HepG2 (cell line): ENCODE data around the gene LIMCH1. TPM values are rescaled to one million over a fixed set of nuclear protein-coding genes. Genes with fewer than 3 reads are reported as not detected.

Experiments used
- ATAC-seq: fragments of 200-7000 bp; cut with Tn5 transposase; 3 replicates; pipeline ENCODE4 v1.9.1; 2020; ENCODE audit warnings: mild to moderate bottlenecking, moderate library complexity
- BruUV-seq: library from RNA; stranded (reverse); fragments of 400-500 nt; replicated peaks from 2 replicates; lab custom pipeline; 2021; lab: Mats Ljungman, UMichigan
- CTCF ChIA-PET: fragments of 300-600 bp; formaldehyde crosslinking; extraction: SDS; loops from one replicate; lab custom pipeline; 2021; ENCODE audit warnings: low total read pairs, inconsistent platforms, low intra/inter-chr PET ratio; lab: Yijun Ruan, JAX
- POLR2A ChIA-PET: fragments of 350-600 bp; sonication (Branson Sonifier 250); formaldehyde crosslinking; loops from one replicate; lab custom pipeline; 2020; ENCODE audit warnings: antibody characterized with exemption, inconsistent platforms; lab: Yijun Ruan, JAX
- DNase-seq: peaks from one replicate; pipeline ENCODE4 v3.0.0-alpha.2; 2015; ENCODE audit warnings: low spot score
- FAIRE-seq: peaks from 3 replicates; lab custom pipeline; 2011; peaks lifted over from hg19 to GRCh38; lab: Jason Lieb, UNC
- H2AFZ ChIP-seq: one replicate; pipeline ENCODE4 v1.6.1; 2011; ENCODE audit warnings: low read length, inconsistent platforms
- H3K27ac ChIP-seq: fragments of 300-600 bp; 3 replicates; pipeline ENCODE4 v1.8.0; 2011; ENCODE audit warnings: mixed run types, mild to moderate bottlenecking, mixed read lengths, low read length, inconsistent platforms; ENCODE audit not compliant: insufficient read depth; ENCODE audit errors: extremely low read length
- H3K27me3 ChIP-seq, 2 experiments: fragments of 200-600 bp in 1 of 2; 2 replicates in 1 of 2; 3 replicates in 1 of 2; pipeline versions ENCODE4 v1.6.0 to v1.8.0; 2011; ENCODE audit warnings: low read length in 2 of 2, mild to moderate bottlenecking in 2 of 2, moderate library complexity in 2 of 2, inconsistent platforms in 1 of 2; ENCODE audit not compliant: insufficient read depth in 2 of 2, control insufficient read depth in 1 of 2
- H3K36me3 ChIP-seq, 2 experiments: fragments of 200-600 bp in 1 of 2; replicated peaks in 1 of 2; 2 replicates in 1 of 2; 3 replicates in 1 of 2; pipeline versions ENCODE4 v1.5.1 to v1.8.0; 2011; ENCODE audit warnings: low read length in 2 of 2, inconsistent platforms in 1 of 2; ENCODE audit not compliant: insufficient read depth in 2 of 2, control insufficient read depth in 1 of 2
- H3K4me1 ChIP-seq: 2 replicates; pipeline ENCODE4 v1.5.1; 2012; ENCODE audit warnings: low read length, inconsistent platforms; ENCODE audit not compliant: insufficient read depth
- H3K4me2 ChIP-seq: 2 replicates; pipeline ENCODE4 v1.6.0; 2011; ENCODE audit warnings: low read depth, low read length, inconsistent platforms
- H3K4me3 ChIP-seq, 3 experiments: fragments of 200-600 bp in 1 of 3; sonication (generic), shearing (Covaris generic) in 1 of 3; replicated peaks in 1 of 3; 2 replicates each; pipeline ENCODE4 v1.5.1; 2011 to 2016; ENCODE audit warnings: low read length in 3 of 3, inconsistent platforms in 2 of 3, low read depth in 2 of 3, mild to moderate bottlenecking in 2 of 3, control low read depth in 1 of 3, mixed read lengths in 1 of 3; ENCODE audit not compliant: insufficient read depth in 1 of 3
- H3K79me2 ChIP-seq: one replicate; pipeline ENCODE4 v1.6.1; 2011; ENCODE audit warnings: low read length, inconsistent platforms; ENCODE audit not compliant: insufficient read depth
- H3K9ac ChIP-seq: 2 replicates; pipeline ENCODE4 v1.6.0; 2011; ENCODE audit warnings: mild to moderate bottlenecking, low read depth, low read length, inconsistent platforms; ENCODE audit not compliant: insufficient read depth
- H3K9me3 ChIP-seq: 2 replicates; pipeline ENCODE4 v1.5.1; 2012; ENCODE audit warnings: mild to moderate bottlenecking, low read length
- H4K20me1 ChIP-seq: 2 replicates; pipeline ENCODE4 v1.6.0; 2011; ENCODE audit warnings: inconsistent platforms, mild to moderate bottlenecking, low read length, moderate library complexity; ENCODE audit not compliant: insufficient read depth
- MIXL1 ChIP-seq: IDR thresholded peaks from 2 replicates; pipeline ENCODE4 v1.6.1; 2016
- MTF2 ChIP-seq: sonication (generic); formaldehyde crosslinking; IDR thresholded peaks from 2 replicates; pipeline ENCODE4 v1.5.0; 2020; ENCODE audit warnings: missing genetic modification reagents, borderline replicate concordance
- NCOA2 ChIP-seq: sonication (generic); formaldehyde crosslinking; IDR thresholded peaks from 2 replicates; pipeline ENCODE4 v1.8.0; 2022; ENCODE audit warnings: inconsistent platforms
- NONO ChIP-seq, 2 experiments: fragments of 450-650 bp in 1 of 2; sonication (generic) in 1 of 2; formaldehyde crosslinking in 1 of 2; IDR thresholded peaks in 1 of 2; conservative IDR thresholded peaks in 1 of 2; 2 replicates each; pipeline versions ENCODE4 v1.6.1 to v1.8.0; 2017 to 2022; ENCODE audit warnings: mild to moderate bottlenecking in 1 of 2, missing genetic modification reagents in 1 of 2, moderate library complexity in 1 of 2
- TBX3 ChIP-seq: fragments of 450-650 bp; IDR thresholded peaks from 2 replicates; pipeline ENCODE4 v1.6.1; 2017; ENCODE audit warnings: antibody characterized with exemption, mild to moderate bottlenecking, inconsistent platforms, borderline replicate concordance
- ZC3H13 ChIP-seq: sonication (generic); formaldehyde crosslinking; IDR thresholded peaks from 2 replicates; pipeline ENCODE4 v1.8.1; 2023; ENCODE audit warnings: mild to moderate bottlenecking, missing genetic modification reagents, moderate library complexity
- ZNF329 ChIP-seq: sonication (generic); formaldehyde crosslinking; IDR thresholded peaks from 2 replicates; pipeline ENCODE4 v1.9.0; 2021; ENCODE audit warnings: low read depth, mild to moderate bottlenecking, missing genetic modification reagents
- ZNF562 ChIP-seq: sonication (generic); formaldehyde crosslinking; IDR thresholded peaks from 2 replicates; pipeline ENCODE4 v1.8.0; 2022; ENCODE audit warnings: missing genetic modification reagents, borderline replicate concordance
- WGBS: methylation state at CpG from one replicate; pipeline ENCODE4 v1.1.6; 2017; ENCODE audit warnings: low lambda C conversion rate; 5-methylcytosine and 5-hydroxymethylcytosine counted together
- in situ Hi-C: cut with HindIII; loops from 2 replicates; pipeline ENCODE4 v1.10.0; 2017; ENCODE audit warnings: low pct_unique_long_range_greater_than_20kb; ENCODE audit not compliant: extremely low pct_ligation_motif_present
- intact Hi-C: fragments of 100-400 bp; cut with micrococcal nuclease; formaldehyde crosslinking; loops from one replicate; pipeline ENCODE4 v1.10.0; 2022; ENCODE audit not compliant: unreplicated experiment
- polyA plus RNA-seq, 8 experiments: library from polyadenylated mRNA; depleted of rRNA in 3 of 8; stranded (reverse) in 7 of 8; unstranded in 1 of 8; fragments of >200 nt; fragmentation: Illumina TruSeq in 4 of 8; extraction: Trizol in 4 of 8; gene quantifications; 2 replicates each; pipeline versions ENCODE4 v1.2.1 to v1.2.3, GENCODE V29; 2011 to 2016; ENCODE audit warnings: low read depth in 4 of 8, missing spikeins in 1 of 8, mixed read lengths in 1 of 8; ENCODE audit not compliant: insufficient read depth in 1 of 8
- total RNA-seq, 5 experiments: library from RNA; depleted of rRNA; stranded (reverse); fragments of >200 nt; fragmentation: Illumina TruSeq; extraction: Trizol; gene quantifications; 2 replicates each; pipeline ENCODE4 v1.2.3, GENCODE V29; 2016; ENCODE audit warnings: low read depth in 1 of 5
- TF ChIP-seq, protein P1 (sequence below): fragments of 450-650 bp; IDR thresholded peaks from 2 replicates; pipeline ENCODE4 v1.6.1; 2016

LIMCH1 gene
- total and polyA plus RNA-seq, 2 of the 13 experiments (the other 11 are each of a cell fraction or from before 2014, with no cell fraction given): 0.04 TPM; not detected in 1

- TF ChIP-seq ZNF329: no peak
- TF ChIP-seq NCOA2 (CRISPR knock-in tag): no peak
- TF ChIP-seq TBX3: no peak
- no peak for TF ChIP-seq MTF2 (CRISPR knock-in tag)
- no peak for TF ChIP-seq ZC3H13 (CRISPR knock-in tag)
- no peak for TF ChIP-seq ZNF562 (CRISPR knock-in tag)
- TF ChIP-seq, protein P1, sequence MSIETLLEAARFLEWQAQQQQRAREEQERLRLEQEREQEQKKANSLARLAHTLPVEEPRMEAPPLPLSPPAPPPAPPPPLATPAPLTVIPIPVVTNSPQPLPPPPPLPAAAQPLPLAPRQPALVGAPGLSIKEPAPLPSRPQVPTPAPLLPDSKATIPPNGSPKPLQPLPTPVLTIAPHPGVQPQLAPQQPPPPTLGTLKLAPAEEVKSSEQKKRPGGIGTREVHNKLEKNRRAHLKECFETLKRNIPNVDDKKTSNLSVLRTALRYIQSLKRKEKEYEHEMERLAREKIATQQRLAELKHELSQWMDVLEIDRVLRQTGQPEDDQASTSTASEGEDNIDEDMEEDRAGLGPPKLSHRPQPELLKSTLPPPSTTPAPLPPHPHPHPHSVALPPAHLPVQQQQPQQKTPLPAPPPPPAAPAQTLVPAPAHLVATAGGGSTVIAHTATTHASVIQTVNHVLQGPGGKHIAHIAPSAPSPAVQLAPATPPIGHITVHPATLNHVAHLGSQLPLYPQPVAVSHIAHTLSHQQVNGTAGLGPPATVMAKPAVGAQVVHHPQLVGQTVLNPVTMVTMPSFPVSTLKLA: no peak
These were observed 33.7 kb upstream of the LIMCH1 start (continued) for GRCh38 chr4:41504167-41504818.

DNA sequence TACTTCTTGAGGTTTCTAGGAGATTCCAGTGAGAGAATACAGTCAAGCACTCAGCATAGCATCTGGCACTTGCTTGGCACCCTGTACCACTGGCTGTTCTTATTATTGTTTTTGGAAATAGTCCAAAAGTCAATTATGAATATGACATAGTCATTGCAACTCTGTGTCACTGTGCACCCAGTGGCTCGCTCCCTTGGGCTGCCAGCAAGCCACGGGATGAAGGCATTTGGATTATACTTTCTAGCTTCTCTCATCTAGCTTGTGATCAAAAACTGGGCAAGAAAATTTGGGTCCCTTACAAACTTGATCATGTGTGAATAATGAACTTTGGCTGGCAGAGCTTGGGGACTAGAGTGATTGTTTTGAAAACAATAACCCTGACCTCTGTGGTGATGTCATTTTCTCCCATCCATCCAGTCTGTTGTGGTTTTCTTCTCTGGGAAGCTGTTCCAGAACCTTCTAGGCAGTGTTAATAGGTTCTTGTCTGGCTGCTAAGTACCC lies 32.7 kb upstream of the LIMCH1 start:
- FAIRE-seq: no peak
- DNase-seq: no peak
- H3K9me3 ChIP-seq: no peaks in the 10 kb centered on the region
- H3K27ac ChIP-seq: no peak overlapping the region
- no peak for ATAC-seq
- TF ChIP-seq NONO (IDR thresholded peaks at IDR 0.05) (no peak), NONO (CRISPR knock-in tag; conservative IDR thresholded peaks at IDR 0.05) (no peak), MIXL1 (CRISPR knock-in tag) (no peak)
- H3K27me3 ChIP-seq: no peaks in the 10 kb centered on the region
- H3K4me3 ChIP-seq: no peak overlapping the region
- H3K4me2 ChIP-seq: no peak overlapping the region
- no TSS peak for BruUV-seq
- no peaks in the 10 kb centered on the region for H3K4me1 ChIP-seq
- H4K20me1 ChIP-seq: no peaks in the 10 kb centered on the region
- 0% methylated on average over 2 of the region's 2 CpGs for WGBS
- H2AFZ ChIP-seq: no peak overlapping the region
- H3K36me3 ChIP-seq: no peaks in the 10 kb centered on the region
- no peak overlapping the region for H3K9ac ChIP-seq
- H3K79me2 ChIP-seq: no peaks in the 10 kb centered on the region
- CTCF ChIA-PET: no interaction called here
- POLR2A ChIA-PET: no interaction called here
- intact Hi-C loops: no loop called here
- in situ Hi-C loops: no loop called here
